GM21381 (cell line): ENCODE measurements around the gene NAV2.

Experiments used
- ATAC-seq: cut with Tn5 transposase; IDR thresholded peaks from one replicate; pipeline ENCODE4 v1.9.1; 2021; ENCODE audit warnings: mild to moderate bottlenecking, moderate library complexity; ENCODE audit not compliant: unreplicated experiment

Gene NAV2

GRCh38 chr11:19963697-19964387, 251.2 kb downstream of the NAV2 start:
- no peak for ATAC-seq

- ATAC-seq, result no peak
Measured at GRCh38 chr11:19966441-19966840, 253.8 kb downstream of the NAV2 start.

- ATAC-seq, result no peak
Measured at GRCh38 chr11:19966927-19967326, 254.3 kb downstream of the NAV2 start.

- ATAC-seq, result no peak
Measured at GRCh38 chr11:19967787-19968186, 255.2 kb downstream of the NAV2 start.

GRCh38 chr11:19968860-19969259, 256.2 kb downstream of the NAV2 start:
- ATAC-seq, result no peak

GRCh38 chr11:19970944-19971343, 258.3 kb downstream of the NAV2 start:
- no peak for ATAC-seq

- no peak for ATAC-seq
Measured at GRCh38 chr11:19972091-19972490, 259.5 kb downstream of the NAV2 start.

GRCh38 chr11:19972651-19973050, 260.0 kb downstream of the NAV2 start:
- ATAC-seq, result no peak

GRCh38 chr11:19973136-19973635, 260.5 kb downstream of the NAV2 start:
- no peak for ATAC-seq

GRCh38 chr11:19974886-19975285, 262.2 kb downstream of the NAV2 start:
- no peak for ATAC-seq

- ATAC-seq, result no peak
Measured at GRCh38 chr11:19975414-19975990, 262.9 kb downstream of the NAV2 start.

GRCh38 chr11:19976281-19976941, 263.8 kb downstream of the NAV2 start:
- no peak for ATAC-seq

- ATAC-seq, result no peak
Measured at GRCh38 chr11:19977941-19978340, 265.3 kb downstream of the NAV2 start.

- peak; percentile 63 for ATAC-seq
Measured at GRCh38 chr11:19978668-19979518, 266.3 kb downstream of the NAV2 start.

GRCh38 chr11:19979519-19979845, 266.8 kb downstream of the NAV2 start:
- ATAC-seq, result peak; percentile 73

- no peak for ATAC-seq
Measured at GRCh38 chr11:19980388-19980787, 267.8 kb downstream of the NAV2 start.

- no peak for ATAC-seq
Measured at GRCh38 chr11:19980957-19981669, 268.5 kb downstream of the NAV2 start.

- no peak for ATAC-seq
Measured at GRCh38 chr11:19982774-19983495, 270.3 kb downstream of the NAV2 start.

- ATAC-seq, result no peak
Measured at GRCh38 chr11:19984048-19984742, 271.6 kb downstream of the NAV2 start.
